Heart right ventricle (tissue), 16 donors: ENCODE data around the gene NBL1. TPM values are rescaled to one million over a fixed set of nuclear protein-coding genes. Genes with fewer than 3 reads are reported as not detected.
"Not testable (repeated sequence)": the region's sequence is repeated elsewhere in the genome, so short reads cannot be mapped to it uniquely, and the experiment has no call there.

Experiments
- ATAC-seq, 8 donors: fragments of 200-7000 bp; cut with Tn5 transposase; one replicate each; pipeline ENCODE4 v1.9.1; 2020; ENCODE audit warnings: mild to moderate bottlenecking in 8 of 8, moderate library complexity in 8 of 8, moderate number of reproducible peaks in 1 of 8
- DNase-seq, 2 donors: peaks; one replicate each; pipeline ENCODE4 v3.0.0-alpha.2; 2020
- H3K27ac ChIP-seq, 10 donors: fragments of 200-600 bp; sonication (generic) in 2 of 10; one replicate each; pipeline versions ENCODE4 v1.5.0 to v1.8.0; 2020 to 2022; ENCODE audit warnings: mild to moderate bottlenecking in 3 of 10
- H3K27me3 ChIP-seq, 7 donors: fragments of 200-600 bp; one replicate each; pipeline ENCODE4 v1.8.0; 2021 to 2022; ENCODE audit warnings: mild to moderate bottlenecking in 2 of 7
- H3K36me3 ChIP-seq, 9 donors: fragments of 200-600 bp; sonication (generic) in 1 of 9; one replicate each; pipeline versions ENCODE4 v1.5.0 to v1.8.0; 2020 to 2022; ENCODE audit warnings: mild to moderate bottlenecking in 2 of 9
- H3K4me1 ChIP-seq, 9 donors: fragments of 200-600 bp; sonication (generic) in 1 of 9; one replicate each; pipeline versions ENCODE4 v1.5.0 to v1.8.0; 2020 to 2022; ENCODE audit warnings: mild to moderate bottlenecking in 4 of 9
- H3K4me3 ChIP-seq, 10 donors: fragments of 200-600 bp; sonication (generic) in 2 of 10; one replicate each; pipeline versions ENCODE4 v1.5.0 to v1.8.0; 2020 to 2022; ENCODE audit warnings: mild to moderate bottlenecking in 7 of 10, moderate library complexity in 2 of 10
- H3K9me3 ChIP-seq, 11 donors: fragments of 200-600 bp in 10 of 11; sonication (generic) in 2 of 11; one replicate each; pipeline versions ENCODE4 v1.5.0 to v1.8.0; 2013 to 2022; ENCODE audit warnings: mild to moderate bottlenecking in 2 of 11, control low read depth in 1 of 11, moderate library complexity in 1 of 11
- WGBS, 2 donors: extraction: QIAGEN DNeasy Blood & Tissue Kit; methylation state at CpG; one replicate each; pipeline ENCODE4 v1.1.7; 2013; ENCODE audit warnings: inconsistent platforms in 1 of 2; 5-methylcytosine and 5-hydroxymethylcytosine counted together
- intact Hi-C, 10 donors: fragments of 100-400 bp; cut with DNase I; formaldehyde crosslinking; loops; one replicate each; pipeline versions ENCODE4 v1.11.1 to v1.14.2; 2022
- polyA plus RNA-seq, 2 donors: library from polyadenylated mRNA; stranded (reverse); fragments of 200-250 nt; gene quantifications; one replicate each; pipeline ENCODE4 v1.2.3, GENCODE V29; 2013
- total RNA-seq, 10 donors: library from RNA; stranded (reverse); fragmentation: NEBNext Ultra II Directional in 3 of 10; extraction: Animal tissue kit (Norgen Biotek cat#: 25700) in 3 of 10; gene quantifications; one replicate each; pipeline versions ENCODE4 v1.2.1 to v1.2.4, GENCODE V29; 2021 to 2023
- TF ChIP-seq, protein P1 (sequence below), 9 donors: fragments of 200-600 bp; sonication (generic) in 2 of 9; IDR thresholded peaks; one replicate each; pipeline versions ENCODE4 v1.5.0 to v1.8.0; 2021 to 2022; ENCODE audit warnings: antibody characterized with exemption in 9 of 9, mild to moderate bottlenecking in 5 of 9, moderate library complexity in 1 of 9
- donor health status: Arrhythmogenic right ventricular cardiomyopathy.
- donor health status: ischemic (EF 13 %, LVEDD 7.1; RV severe dilation, severe dysfunction).
- donor health status: healthy with polysubstance abuse.
- donor health status: DM: no; HTN: yes; CAD: no.
- donor health status: DM: no; HTN: no; CAD: no.
- donor health status: ischemic (EF 25% LVEDD 6.9; RV normal size, moderate dysfunction).
- donor health status: ischemic (EF 25% LVEDD 5.7; RV mildly dilated, moderate dysfunction).
- donor health status: healthy.
- donor health status: DM: yes; HTN: yes; CAD: no.
- donor health status: Ischemic cardiomyopathy.
- donor health status: ischemic (EF 35%, LVEDD 5.7; RV mildly dilated, moderate dysfunction).
- donor health status: nonischemic (EF 11% LVEDD 7.7; RV severe dilation, severe dysfunction).
- donor health status: DM: yes; HTN: yes; CAD: no.
- donor health status: PGD.
- donor health status: ischemic (EF 29% LVEDD 5.4; RV normal size, mild dysfunction).
- donor health status: nonischemic (EF 23%, LVEDD 6.1; RV moderate dilation, normal function).

NBL1 gene
- total and polyA plus RNA-seq, 12 donors, result 18.5 to 48.7 (median 38.3) TPM

DNA sequence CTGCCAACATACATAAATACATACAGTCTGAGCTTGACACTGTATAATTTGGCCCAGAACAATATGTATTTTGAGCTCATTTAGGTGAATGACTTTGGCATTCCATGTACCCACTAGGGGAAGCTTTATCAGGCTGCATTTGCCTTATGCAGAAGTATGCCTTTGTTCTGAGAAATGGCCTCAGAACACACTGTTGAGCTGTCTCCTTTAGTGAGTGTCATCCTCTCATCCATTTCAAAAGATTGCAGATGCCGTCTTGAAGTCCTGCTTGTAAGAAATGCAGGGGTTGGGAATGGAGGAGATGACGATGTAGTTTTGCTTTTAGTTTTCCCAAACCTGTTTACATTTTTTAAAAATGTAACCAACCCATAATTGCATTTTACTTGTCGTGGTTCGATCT lies 14.8 kb upstream of the NBL1 start:
- Histone ChIP-seq H3K27ac (no peak overlapping the region), H3K4me1 (peaks cover 0 to 19% (median 7%) of the 10 kb centered on the region in 9 donors), H3K4me3 (no peak overlapping the region), H3K9me3 (no peaks in the 10 kb centered on the region), H3K27me3 (no peaks in the 10 kb centered on the region), H3K36me3 (peaks cover 0 to 54% (median 25%) of the 10 kb centered on the region in 9 donors)
- WGBS, 2 donors, result 81 to 85% methylated on average over 4 of the region's 4 CpGs
- ATAC-seq, result no peak
- no peak for DNase-seq
- TF ChIP-seq, protein P1, sequence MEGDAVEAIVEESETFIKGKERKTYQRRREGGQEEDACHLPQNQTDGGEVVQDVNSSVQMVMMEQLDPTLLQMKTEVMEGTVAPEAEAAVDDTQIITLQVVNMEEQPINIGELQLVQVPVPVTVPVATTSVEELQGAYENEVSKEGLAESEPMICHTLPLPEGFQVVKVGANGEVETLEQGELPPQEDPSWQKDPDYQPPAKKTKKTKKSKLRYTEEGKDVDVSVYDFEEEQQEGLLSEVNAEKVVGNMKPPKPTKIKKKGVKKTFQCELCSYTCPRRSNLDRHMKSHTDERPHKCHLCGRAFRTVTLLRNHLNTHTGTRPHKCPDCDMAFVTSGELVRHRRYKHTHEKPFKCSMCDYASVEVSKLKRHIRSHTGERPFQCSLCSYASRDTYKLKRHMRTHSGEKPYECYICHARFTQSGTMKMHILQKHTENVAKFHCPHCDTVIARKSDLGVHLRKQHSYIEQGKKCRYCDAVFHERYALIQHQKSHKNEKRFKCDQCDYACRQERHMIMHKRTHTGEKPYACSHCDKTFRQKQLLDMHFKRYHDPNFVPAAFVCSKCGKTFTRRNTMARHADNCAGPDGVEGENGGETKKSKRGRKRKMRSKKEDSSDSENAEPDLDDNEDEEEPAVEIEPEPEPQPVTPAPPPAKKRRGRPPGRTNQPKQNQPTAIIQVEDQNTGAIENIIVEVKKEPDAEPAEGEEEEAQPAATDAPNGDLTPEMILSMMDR (IDR thresholded peaks at IDR 0.05), result no peak
- intact Hi-C loops, result no loop called here

DNA sequence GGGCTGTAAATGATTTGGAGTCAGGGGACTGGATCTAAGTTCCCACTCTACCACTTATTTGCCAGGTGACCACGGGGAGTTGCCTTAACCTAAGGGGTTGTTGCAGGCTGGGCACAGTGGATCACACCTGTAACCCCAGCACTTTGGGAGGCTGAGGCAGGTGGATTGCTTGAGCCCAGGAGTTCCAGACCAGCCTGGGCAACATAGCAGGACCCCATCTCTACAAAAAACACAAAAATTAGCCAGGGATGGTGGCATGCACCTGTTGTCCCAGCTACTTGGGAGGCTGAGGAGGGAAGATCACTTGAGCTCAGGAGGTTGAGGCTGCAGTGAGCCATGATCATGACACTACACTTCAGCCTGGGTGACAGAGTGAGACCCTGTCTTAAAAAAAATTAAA lies 13.9 kb upstream of the NBL1 start:
- WGBS, 2 donors, result 93 to 97% methylated on average over 1 of the region's 1 CpG
- DNase-seq, H3K27me3 ChIP-seq, ATAC-seq, H3K27ac ChIP-seq, H3K9me3 ChIP-seq, intact Hi-C loops, H3K4me3 ChIP-seq: not testable (repeated sequence)
- H3K36me3 ChIP-seq, result peaks cover 0 to 45% (median 19%) of the 10 kb centered on the region in 9 donors
- peaks cover 0 to 19% (median 7%) of the 10 kb centered on the region in 9 donors for H3K4me1 ChIP-seq

DNA sequence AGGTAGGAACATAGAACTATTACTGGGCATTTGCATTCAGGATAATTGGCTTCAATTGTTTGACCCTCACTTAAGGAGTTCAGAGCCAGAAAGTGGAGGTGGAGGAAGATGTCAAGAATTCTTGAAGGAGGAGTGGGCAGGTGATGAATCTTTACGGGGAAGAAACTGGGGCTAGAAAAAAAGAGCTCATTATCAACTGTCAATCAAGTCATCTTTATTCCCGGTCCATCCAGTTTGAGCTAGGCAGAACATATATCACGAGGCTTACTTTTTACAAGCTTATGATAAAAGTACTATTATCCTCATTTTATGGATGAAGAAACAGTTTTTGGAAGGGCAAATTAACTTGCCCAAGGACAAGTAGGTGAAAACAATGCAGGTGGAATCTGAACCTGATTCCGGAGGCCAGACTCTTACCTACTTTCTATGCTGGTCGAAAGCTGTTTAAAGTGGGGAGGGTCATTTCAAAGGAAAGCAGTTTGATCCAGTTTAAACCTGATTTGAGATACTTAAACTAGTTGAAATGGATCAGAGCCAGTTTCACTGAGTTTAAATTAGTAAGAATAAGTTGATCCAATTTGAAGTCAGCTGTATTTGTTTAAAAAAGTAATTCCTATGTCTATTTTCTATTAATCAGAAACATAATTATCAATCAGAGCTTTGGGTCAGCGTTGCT lies 13.3 kb upstream of the NBL1 start:
- ATAC-seq (no peak), DNase-seq (no peak)
- H3K27me3 ChIP-seq, result no peaks in the 10 kb centered on the region
- no peaks in the 10 kb centered on the region for H3K9me3 ChIP-seq
- intact Hi-C loops, result no loop called here
- peaks cover 0 to 39% (median 17%) of the 10 kb centered on the region in 9 donors for H3K36me3 ChIP-seq
- no peak overlapping the region for H3K4me3 ChIP-seq
- H3K4me1 ChIP-seq, result peaks cover 0 to 16% (median 6%) of the 10 kb centered on the region in 9 donors
- 87 to 92% methylated on average over 6 of the region's 6 CpGs for WGBS, 2 donors
- H3K27ac ChIP-seq, result no peak overlapping the region
- TF ChIP-seq, protein P1 (IDR thresholded peaks at IDR 0.05), result no peak

DNA sequence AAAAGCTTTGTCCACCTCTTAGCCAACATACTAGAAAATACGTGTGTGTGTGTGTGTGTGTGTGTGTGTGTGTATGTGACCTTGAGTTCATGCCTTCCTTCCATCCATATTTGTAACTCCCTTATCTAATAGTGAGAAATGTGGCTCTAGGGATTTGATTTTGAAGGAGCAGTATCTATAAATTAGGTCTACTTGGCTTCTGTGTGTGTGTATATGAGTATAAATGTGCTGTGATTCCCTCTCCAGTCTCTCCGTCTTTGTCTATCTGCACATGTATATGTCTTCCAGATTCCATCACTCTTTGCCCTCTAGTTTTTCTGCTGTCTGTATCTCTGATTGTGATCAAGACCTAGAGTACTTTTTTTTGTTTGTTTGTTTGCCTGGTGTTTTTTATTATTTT lies 11.9 kb upstream of the NBL1 start:
- Histone ChIP-seq H3K36me3 (peaks cover 0 to 25% (median 9%) of the 10 kb centered on the region in 9 donors), H3K9me3 (no peaks in the 10 kb centered on the region), H3K27me3 (no peaks in the 10 kb centered on the region), H3K4me1 (peaks cover 0 to 13% (median 4%) of the 10 kb centered on the region in 9 donors), H3K27ac (no peak overlapping the region), H3K4me3 (no peak overlapping the region)
- TF ChIP-seq, protein P1 (IDR thresholded peaks at IDR 0.05), result no peak
- WGBS, 2 donors, result 90 to 96% methylated on average over 2 of the region's 2 CpGs
- ATAC-seq (no peak), DNase-seq (no peak)
- intact Hi-C loops, result no loop called here

DNA sequence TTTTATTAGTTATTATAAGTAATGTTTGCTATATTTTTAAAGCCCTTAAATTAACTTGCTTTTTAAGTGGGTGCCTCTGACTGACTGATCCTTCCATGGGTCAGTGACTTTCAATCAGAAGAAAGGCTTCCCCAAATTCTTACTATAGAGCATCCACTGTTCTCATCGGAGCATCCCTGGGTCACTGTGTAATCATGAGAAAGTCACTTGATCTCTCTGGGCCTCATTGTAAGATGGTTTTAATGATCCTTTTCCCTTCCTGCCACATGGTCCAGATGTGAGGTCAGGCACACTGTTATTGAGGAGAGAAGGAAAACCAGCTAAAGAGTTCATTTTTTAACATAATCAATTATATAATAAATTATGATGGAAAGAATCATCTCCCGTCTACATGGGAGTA lies 11.0 kb upstream of the NBL1 start:
- peaks cover 0 to 17% (median 6%) of the 10 kb centered on the region in 9 donors for H3K36me3 ChIP-seq
- H3K4me3 ChIP-seq, result no peak overlapping the region
- no peak overlapping the region for H3K27ac ChIP-seq
- no peaks in the 10 kb centered on the region for H3K9me3 ChIP-seq
- H3K27me3 ChIP-seq, result no peaks in the 10 kb centered on the region
- no peak for ATAC-seq
- TF ChIP-seq, protein P1 (IDR thresholded peaks at IDR 0.05), result no peak
- no peak for DNase-seq
- H3K4me1 ChIP-seq, result peaks cover 0 to 13% (median 4%) of the 10 kb centered on the region in 9 donors
- 85 to 92% methylated on average over 2 of the region's 2 CpGs for WGBS, 2 donors
- intact Hi-C loops, result no loop called here

DNA sequence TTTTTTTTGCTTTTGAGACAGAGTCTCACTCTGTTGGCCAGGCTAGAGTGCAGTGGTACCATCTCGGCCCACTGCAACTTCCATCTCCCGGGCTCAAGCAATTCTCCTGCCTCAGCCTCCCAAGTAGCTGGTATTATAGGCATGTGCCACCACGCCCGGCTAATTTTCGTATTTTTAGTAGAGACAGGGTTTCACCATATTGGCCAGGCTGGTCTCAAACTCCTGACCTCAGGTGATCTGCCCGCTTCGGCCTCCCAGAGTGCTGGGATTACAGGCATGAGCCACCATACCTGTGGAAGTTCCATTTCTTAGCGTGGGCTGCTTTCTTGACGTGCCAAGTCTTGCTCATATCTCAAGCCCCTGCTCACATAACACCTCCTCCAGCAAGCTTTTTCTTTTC lies 9.0 kb upstream of the NBL1 start:
- H3K4me1 ChIP-seq, DNase-seq, H3K27me3 ChIP-seq, ATAC-seq, H3K36me3 ChIP-seq, H3K4me3 ChIP-seq, H3K9me3 ChIP-seq, intact Hi-C loops, H3K27ac ChIP-seq: not testable (repeated sequence)
- WGBS, 2 donors, result 95 to 99% methylated on average over 9 of the region's 9 CpGs
